Measurements from ENCODE around the gene MYH9.
A peak's percentile ranks its signal among the peaks of the same experiment; 100 is the strongest.
"Not testable (repeated sequence)": the region's sequence is repeated elsewhere in the genome, so short reads cannot be mapped to it uniquely, and the experiment has no call there.

Gene MYH9

DNA sequence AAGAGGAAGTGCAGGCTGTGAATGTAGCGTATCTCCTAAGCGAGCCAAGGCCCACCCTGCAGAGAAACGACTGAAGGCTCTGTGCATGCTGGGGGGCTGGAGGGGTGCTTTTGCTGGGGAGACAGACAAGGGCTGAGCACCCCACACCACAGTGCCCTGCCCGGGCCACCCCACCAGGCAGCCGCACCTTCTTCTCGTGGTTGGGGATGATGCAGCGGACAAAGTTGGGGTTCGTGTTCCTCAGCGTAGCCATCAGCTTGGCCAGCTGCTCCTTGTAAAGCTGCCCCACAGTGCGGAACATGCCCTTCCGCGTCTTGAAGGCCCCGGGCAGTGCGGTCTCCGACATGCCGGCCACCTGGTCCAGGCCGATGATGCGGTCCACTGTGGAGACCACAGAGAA is 81.5 kb downstream of the MYH9 start:
- DNase-seq = no peak

DNA sequence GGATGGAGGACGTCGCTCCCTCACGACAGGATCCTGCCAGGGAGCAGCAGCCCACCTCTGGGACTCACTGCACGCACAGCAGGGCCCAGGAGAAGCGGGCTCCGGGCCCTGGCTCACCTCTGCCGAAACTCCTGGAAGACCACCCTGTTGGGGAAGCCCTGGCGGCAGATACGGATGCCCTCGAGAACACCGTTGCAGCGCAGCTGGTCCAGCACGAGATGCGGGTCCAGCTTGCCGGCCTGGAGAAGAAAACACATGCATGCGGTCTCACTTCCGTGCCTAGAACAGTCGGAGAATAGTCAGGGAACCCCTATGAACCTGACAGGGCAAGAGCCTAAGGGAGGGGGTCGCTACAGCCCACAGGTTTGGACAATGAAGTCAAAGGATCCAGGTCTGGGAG is 82.0 kb downstream of the MYH9 start:
- DNase-seq = no peak

- DNase-seq = no peak
Measured at GRCh38 chr22:36304429-36304828, 83.3 kb downstream of the MYH9 start.

DNA sequence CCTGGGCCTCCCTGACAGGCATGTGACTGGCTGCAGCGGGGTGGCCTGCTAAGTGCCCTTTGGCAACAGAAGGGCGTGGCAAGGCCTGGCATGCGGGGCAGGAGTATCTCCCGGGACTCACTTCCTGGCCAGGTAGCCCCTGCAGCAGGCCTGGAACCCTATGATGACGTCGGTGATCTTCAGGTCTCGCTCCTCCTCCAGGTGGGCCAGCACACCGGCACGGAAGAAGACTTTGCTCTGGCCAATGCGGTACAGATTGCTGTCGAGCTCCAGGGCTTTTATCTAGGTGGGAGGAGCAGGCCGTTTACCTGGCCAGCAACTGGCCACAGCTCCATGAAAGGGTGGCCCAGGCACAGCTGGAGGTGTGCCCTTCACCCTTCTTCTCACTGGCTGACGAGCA is 83.9 kb downstream of the MYH9 start:
- no peak for DNase-seq

DNA sequence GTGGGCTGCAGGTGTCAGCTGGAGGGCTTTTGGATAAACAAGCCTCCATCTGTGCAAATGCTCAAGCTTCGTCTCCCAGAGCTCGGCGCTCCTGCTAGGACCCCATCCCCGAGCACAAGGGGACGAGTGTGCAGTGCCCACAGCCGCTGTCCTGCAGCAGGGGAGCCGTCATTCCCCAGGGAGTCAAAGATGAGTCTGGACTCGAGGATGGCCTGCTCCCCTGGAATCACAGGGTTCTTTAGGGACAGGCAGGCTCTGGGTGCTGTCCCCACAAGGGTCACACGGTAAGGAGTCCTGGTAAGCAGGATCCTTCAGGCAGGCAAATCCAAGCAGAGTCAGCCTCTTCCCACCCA is 84.7 kb downstream of the MYH9 start:
- no peak for DNase-seq

GRCh38 chr22:36302439-36303114 is 85.2 kb downstream of the MYH9 start:
- no peak for DNase-seq

DNA sequence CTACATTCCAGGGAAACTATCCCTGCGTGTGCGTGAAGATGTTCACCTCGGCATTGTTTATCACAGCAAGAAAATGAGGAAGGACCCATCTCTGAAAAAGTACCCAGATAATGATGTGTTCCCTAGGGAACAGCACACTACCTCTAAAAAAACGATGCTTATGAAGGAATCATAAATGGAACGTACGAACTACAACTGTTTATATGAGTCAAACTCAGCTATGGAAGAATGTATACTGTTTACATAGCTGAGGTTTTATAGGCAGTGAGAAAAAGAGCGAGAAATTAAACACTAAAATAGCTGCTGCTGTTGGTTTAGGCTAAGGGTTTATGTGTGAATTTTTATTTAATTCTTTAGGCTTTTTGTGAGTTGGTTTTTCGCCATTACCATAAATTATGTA is 85.9 kb downstream of the MYH9 start:
- DNase-seq = no peak

- DNase-seq = peak; percentile 86
Measured at GRCh38 chr22:36301384-36301828, 86.4 kb downstream of the MYH9 start.

GRCh38 chr22:36300396-36301212 is 87.2 kb downstream of the MYH9 start:
- no peak for DNase-seq

GRCh38 chr22:36299911-36300310 is 87.9 kb downstream of the MYH9 start:
- no peak for DNase-seq

GRCh38 chr22:36299295-36299694 is 88.5 kb downstream of the MYH9 start:
- DNase-seq = no peak

DNA sequence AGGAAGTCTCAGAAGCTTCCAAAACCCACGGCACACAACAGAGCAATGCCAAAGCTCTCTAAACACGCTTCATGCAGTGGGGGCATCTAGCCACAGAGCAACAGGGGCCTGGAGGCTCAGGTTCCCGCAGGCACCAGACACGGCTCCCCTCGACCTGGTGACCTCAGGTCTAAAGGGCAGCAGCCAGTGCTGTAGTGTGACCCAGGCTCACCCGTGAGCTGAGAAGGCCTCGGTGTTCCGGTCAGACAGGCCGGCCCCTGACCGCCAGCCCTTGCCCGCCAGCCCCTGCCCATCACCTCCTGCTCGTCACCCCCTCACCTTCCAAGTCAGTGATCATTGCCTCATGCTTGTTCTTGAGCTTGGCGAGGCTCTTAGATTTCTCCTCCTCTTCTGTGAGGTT is 89.2 kb downstream of the MYH9 start:
- DNase-seq = no peak

DNA sequence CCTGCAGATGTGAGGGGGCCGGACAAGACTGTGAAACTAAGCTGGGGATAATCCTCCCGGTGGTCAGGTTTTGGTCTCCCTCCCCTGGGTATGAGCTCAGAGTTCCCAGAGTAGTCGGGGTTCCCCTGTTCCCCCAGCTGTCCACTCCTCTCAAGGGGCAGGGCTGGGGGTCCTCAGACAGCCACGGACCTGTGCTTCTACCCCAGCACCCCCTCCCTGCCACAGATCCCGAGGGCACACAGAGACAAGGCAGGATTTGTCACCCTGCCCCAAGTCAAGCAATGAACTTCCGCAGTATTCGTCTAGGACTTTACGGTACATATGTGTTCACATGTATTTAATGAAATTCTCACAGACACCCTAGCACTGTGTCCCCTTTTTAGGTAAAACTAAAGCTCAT is 89.6 kb downstream of the MYH9 start:
- DNase-seq = no peak

GRCh38 chr22:36297568-36297967 is 90.2 kb downstream of the MYH9 start:
- DNase-seq = no peak

DNA sequence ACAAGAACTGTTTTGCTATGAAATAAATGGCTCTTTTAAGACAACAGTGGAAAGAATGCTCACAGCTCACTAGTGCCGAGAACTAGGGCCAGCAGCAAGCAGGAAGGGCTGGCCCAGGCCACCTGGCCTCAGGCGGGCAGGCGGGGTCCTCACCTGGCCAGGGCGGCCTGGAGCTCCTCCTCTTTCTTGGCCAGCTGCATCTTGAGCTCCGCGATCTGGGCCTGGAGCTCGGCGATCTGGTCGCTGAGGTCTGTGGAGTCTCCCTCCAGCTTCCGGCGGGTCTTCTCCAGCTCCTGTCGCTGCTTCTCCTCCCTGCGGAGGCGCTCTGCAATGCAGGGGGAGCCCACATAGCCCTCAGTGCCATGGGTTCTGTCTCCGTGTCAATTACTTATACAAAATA is 91.1 kb downstream of the MYH9 start:
- no peak for DNase-seq

DNA sequence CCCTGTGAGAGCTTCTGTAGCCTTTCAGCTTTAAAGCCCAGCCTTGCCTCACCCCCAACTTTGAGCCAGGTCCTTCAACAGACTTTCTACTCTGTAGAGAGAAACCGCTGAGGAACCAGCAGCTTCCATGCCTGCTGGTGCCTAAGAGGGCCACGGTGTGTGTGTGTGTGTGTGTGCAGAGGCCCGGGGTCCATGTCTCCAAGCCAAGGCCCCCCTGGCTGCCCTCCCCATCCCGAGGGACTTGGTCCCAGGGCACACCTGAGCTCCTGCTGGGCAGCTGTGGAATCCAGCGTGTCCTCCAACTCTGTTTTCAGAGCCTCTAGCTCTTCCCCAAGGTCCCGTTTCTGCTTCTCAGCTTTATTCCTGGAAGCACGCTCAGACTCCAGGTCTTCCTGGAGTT is 92.5 kb downstream of the MYH9 start:
- no peak for DNase-seq

- DNase-seq = no peak
Measured at GRCh38 chr22:36294801-36295200, 93.0 kb downstream of the MYH9 start.

DNA sequence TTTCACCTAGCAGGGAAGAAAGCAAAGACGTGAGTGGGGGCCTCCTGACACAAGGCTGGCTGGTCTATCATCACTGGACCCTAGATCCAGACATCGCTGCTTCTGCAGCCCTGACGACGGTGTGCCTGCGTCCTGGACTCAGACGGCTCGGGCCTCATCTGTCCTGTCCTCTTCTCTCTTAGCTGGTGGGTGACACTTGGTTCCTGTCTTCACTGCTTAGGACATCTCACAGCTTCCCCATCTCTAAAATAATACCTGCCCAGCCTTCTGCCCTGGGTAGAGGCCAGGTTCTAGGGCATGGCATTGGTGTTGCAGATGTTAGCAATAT is 93.5 kb downstream of the MYH9 start:
- no peak for DNase-seq

- no peak for DNase-seq
Measured at GRCh38 chr22:36293606-36294292, 94.0 kb downstream of the MYH9 start.

GRCh38 chr22:36292823-36293530 is 94.8 kb downstream of the MYH9 start:
- no peak for DNase-seq

DNA sequence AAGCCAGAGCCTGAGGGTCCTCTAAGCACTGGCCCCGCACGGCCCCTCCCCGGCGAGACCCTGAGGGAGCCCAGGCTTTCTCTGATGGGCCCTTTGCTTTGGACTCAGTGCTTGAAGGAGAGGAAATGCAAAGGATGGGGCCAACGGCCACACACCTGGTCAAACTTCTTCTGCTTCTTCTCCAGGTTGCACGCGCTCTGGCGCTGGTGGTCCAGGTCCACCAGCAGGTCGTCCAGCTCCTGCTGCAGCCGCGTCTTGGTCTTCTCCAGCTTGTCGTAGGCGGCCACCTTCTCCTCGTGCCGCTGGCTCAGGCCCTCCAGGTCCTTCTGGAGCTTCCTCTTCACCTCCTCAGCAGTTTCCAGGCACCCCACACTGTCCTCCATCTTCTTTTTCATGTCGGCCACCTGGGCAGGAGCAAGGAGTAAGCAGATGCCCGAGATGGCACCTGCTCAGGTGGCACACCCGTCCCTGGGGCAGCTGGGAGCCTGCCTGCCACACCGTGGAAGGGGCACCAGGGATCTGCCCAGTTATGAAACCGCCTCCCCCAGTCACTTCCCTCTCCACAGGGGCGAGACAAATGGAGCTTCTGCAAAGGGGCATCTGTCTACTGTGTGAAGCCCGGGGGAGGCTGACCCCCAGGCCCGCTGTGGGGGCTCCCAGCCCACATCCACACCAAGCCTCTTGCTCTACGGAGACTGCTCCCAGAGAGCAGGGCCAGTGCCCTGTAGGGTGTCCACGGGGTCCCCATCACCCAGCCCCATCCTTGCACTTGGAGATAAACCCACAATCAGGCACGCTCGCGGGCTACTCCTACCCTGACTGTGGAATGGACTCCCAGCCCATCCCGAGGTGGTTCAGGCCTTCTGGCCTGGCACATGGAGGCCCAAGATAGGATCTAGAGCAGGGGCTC is 95.7 kb downstream of the MYH9 start:
- no peak for DNase-seq

GRCh38 chr22:36290391-36291075 is 97.2 kb downstream of the MYH9 start:
- DNase-seq = not testable (repeated sequence)

Measured in T-helper 9 cell (primary cell).